ELR (cell line): ENCODE measurements around the gene DMXL1.

Experiments used
- DNase-seq: peaks from one replicate; pipeline ENCODE4 v3.0.0-alpha.2; 2015; ENCODE audit warnings: low read depth

DMXL1 gene

GRCh38 chr5:119269061-119269944, 198.4 kb downstream of the DMXL1 start:
- peak; percentile 59 for DNase-seq

- DNase-seq, result no peak
Observed at GRCh38 chr5:119270121-119270565, 199.3 kb downstream of the DMXL1 start.

GRCh38 chr5:119270960-119271757, 200.3 kb downstream of the DMXL1 start:
- no peak for DNase-seq

- DNase-seq, result no peak
Observed at GRCh38 chr5:119271758-119272730, 201.2 kb downstream of the DMXL1 start.

GRCh38 chr5:119273391-119273839, 202.5 kb downstream of the DMXL1 start:
- no peak for DNase-seq

- DNase-seq, result peak; percentile 34
Observed at GRCh38 chr5:119274030-119274766, 203.3 kb downstream of the DMXL1 start.

GRCh38 chr5:119274767-119275130, 203.9 kb downstream of the DMXL1 start:
- DNase-seq, result peak; percentile 83

GRCh38 chr5:119275146-119275545, 204.3 kb downstream of the DMXL1 start:
- peak; percentile 62 for DNase-seq

- DNase-seq, result no peak
Observed at GRCh38 chr5:119275601-119276173, 204.8 kb downstream of the DMXL1 start.

GRCh38 chr5:119276978-119277377, 206.1 kb downstream of the DMXL1 start:
- DNase-seq, result no peak

- no peak for DNase-seq
Observed at GRCh38 chr5:119279093-119279492, 208.2 kb downstream of the DMXL1 start.

- no peak for DNase-seq
Observed at GRCh38 chr5:119280380-119280779, 209.5 kb downstream of the DMXL1 start.

GRCh38 chr5:119282628-119283027, 211.7 kb downstream of the DMXL1 start:
- DNase-seq, result no peak

- DNase-seq, result no peak
Observed at GRCh38 chr5:119284031-119284430, 213.1 kb downstream of the DMXL1 start.

- DNase-seq, result no peak
Observed at GRCh38 chr5:119285070-119285916, 214.4 kb downstream of the DMXL1 start.

GRCh38 chr5:119286511-119287488, 215.9 kb downstream of the DMXL1 start:
- DNase-seq, result no peak

- peak; percentile 23 for DNase-seq
Observed at GRCh38 chr5:119287547-119288111, 216.7 kb downstream of the DMXL1 start.

GRCh38 chr5:119288379-119289033, 217.6 kb downstream of the DMXL1 start:
- peak; percentile 59 for DNase-seq
